ENCODE measurements around the gene GPC5.

Gene GPC5

GRCh38 chr13:92849381-92849780 is 1451.0 kb downstream of the GPC5 start:
- H3K36me3 ChIP-seq (ENCODE audit: control insufficient read depth in 2 of 2, insufficient read depth in 1 of 2, low read length in 2 of 2), result no peaks in the 10 kb centered on the region
- no peaks in the 10 kb centered on the region for H3K4me1 ChIP-seq (ENCODE audit: control insufficient read depth, insufficient read depth, low read length)
- no peak overlapping the region for H3K27ac ChIP-seq (ENCODE audit: extremely low read depth, low read depth, low read length)
- no peaks in the 10 kb centered on the region for H3K9me3 ChIP-seq (ENCODE audit: control insufficient read depth, insufficient read depth, low read depth, low read length)
- CTCF ChIA-PET, result no interaction called here
- POLR2A ChIA-PET, result no interaction called here
- H3K4me3 ChIP-seq (ENCODE audit: low read depth, low read length), result no peak overlapping the region
- no peak for TF ChIP-seq ZNF174 (tag by site-specific recombination; IDR thresholded peaks at IDR 0.05)
- no peak for TF ChIP-seq ZBTB26 (tag by site-specific recombination; optimal IDR thresholded peaks at IDR 0.05)
- no peak for TF ChIP-seq ZNF747 (tag by site-specific recombination; IDR thresholded peaks at IDR 0.05)
- TF ChIP-seq ZNF596 (tag by site-specific recombination; IDR thresholded peaks at IDR 0.05), result no peak
- no peak for TF ChIP-seq ZNF837 (tag by site-specific recombination; IDR thresholded peaks at IDR 0.05)
- no peak for TF ChIP-seq YY1 (tag by site-specific recombination; IDR thresholded peaks at IDR 0.05)
- TF ChIP-seq ZNF548 (tag by site-specific recombination; IDR thresholded peaks at IDR 0.05), result no peak
- no peak for TF ChIP-seq CTCF (tag by site-specific recombination; IDR thresholded peaks at IDR 0.05)
- no peak for TF ChIP-seq ZNF544 (tag by site-specific recombination; IDR thresholded peaks at IDR 0.05)
- no peak for TF ChIP-seq ZSCAN4 (tag by site-specific recombination; IDR thresholded peaks at IDR 0.05)
- TF ChIP-seq ZNF324 (tag by site-specific recombination; IDR thresholded peaks at IDR 0.05), result no peak

GRCh38 chr13:92864584-92865284 is 1466.3 kb downstream of the GPC5 start:
- H3K4me1 ChIP-seq (ENCODE audit: control insufficient read depth, insufficient read depth, low read length), result no peaks in the 10 kb centered on the region
- CTCF ChIA-PET, result interaction anchor here (0.6 kb wide), 1 partner anchor 120 kb away, joined by 3 read pairs; no protein-coding TSS in a partner anchor
- POLR2A ChIA-PET, result no interaction called here
- no peak for TF ChIP-seq ZNF560 (tag by site-specific recombination; IDR thresholded peaks at IDR 0.05; ENCODE audit: borderline replicate concordance)
- TF ChIP-seq ZSCAN16 (tag by site-specific recombination; IDR thresholded peaks at IDR 0.05), result no peak
- TF ChIP-seq TCF7L2 (IDR thresholded peaks at IDR 0.05; ENCODE audit: borderline replicate concordance, low read depth, low read length), result peak; percentile 45; the same call in 1 of the 2 replicates
- no peak for TF ChIP-seq ZNF501 (tag by site-specific recombination; IDR thresholded peaks at IDR 0.05)
- no peak for TF ChIP-seq ZNF530 (tag by site-specific recombination; IDR thresholded peaks at IDR 0.05; ENCODE audit: low read depth)
- peak; percentile 76; the same call in 1 of the 2 replicates for TF ChIP-seq TRIM28 (IDR thresholded peaks at IDR 0.05; ENCODE audit: borderline replicate concordance, low read length)
- no peak for TF ChIP-seq ZNF791 (tag by site-specific recombination; IDR thresholded peaks at IDR 0.05)
- TF ChIP-seq ZNF660 (tag by site-specific recombination; IDR thresholded peaks at IDR 0.05), result no peak
- peak; percentile 11 for TF ChIP-seq SETDB1 (IDR thresholded peaks at IDR 0.05; ENCODE audit: insufficient read length, low read length)
- no peak for TF ChIP-seq SCRT1 (tag by site-specific recombination; IDR thresholded peaks at IDR 0.05; ENCODE audit: borderline replicate concordance)
- TF ChIP-seq ZNF341 (tag by site-specific recombination; IDR thresholded peaks at IDR 0.05; ENCODE audit: low read depth), result no peak
- no peak for TF ChIP-seq ZBTB10 (tag by site-specific recombination; IDR thresholded peaks at IDR 0.05)
- no peak for TF ChIP-seq ZNF549 (tag by site-specific recombination; IDR thresholded peaks at IDR 0.05)
- no peak for TF ChIP-seq HOXA7 (CRISPR knock-in tag; IDR thresholded peaks at IDR 0.05; ENCODE audit: borderline replicate concordance)
- TF ChIP-seq ZNF398 (tag by site-specific recombination; IDR thresholded peaks at IDR 0.05), result no peak

More at GRCh38 chr13:92864584-92865284, 1466.3 kb downstream of the GPC5 start:
- H3K27ac ChIP-seq (ENCODE audit: extremely low read depth, low read depth, low read length), result no peak overlapping the region
- H3K36me3 ChIP-seq (ENCODE audit: control insufficient read depth in 2 of 2, insufficient read depth in 1 of 2, low read length in 2 of 2), result no peaks in the 10 kb centered on the region
- H3K4me3 ChIP-seq (ENCODE audit: low read depth, low read length), result no peak overlapping the region
- H3K9me3 ChIP-seq (ENCODE audit: control insufficient read depth, insufficient read depth, low read depth, low read length), result no peaks in the 10 kb centered on the region

Measured in HEK293 (cell line).